ENCODE measurements around the gene RB1.

DNA sequence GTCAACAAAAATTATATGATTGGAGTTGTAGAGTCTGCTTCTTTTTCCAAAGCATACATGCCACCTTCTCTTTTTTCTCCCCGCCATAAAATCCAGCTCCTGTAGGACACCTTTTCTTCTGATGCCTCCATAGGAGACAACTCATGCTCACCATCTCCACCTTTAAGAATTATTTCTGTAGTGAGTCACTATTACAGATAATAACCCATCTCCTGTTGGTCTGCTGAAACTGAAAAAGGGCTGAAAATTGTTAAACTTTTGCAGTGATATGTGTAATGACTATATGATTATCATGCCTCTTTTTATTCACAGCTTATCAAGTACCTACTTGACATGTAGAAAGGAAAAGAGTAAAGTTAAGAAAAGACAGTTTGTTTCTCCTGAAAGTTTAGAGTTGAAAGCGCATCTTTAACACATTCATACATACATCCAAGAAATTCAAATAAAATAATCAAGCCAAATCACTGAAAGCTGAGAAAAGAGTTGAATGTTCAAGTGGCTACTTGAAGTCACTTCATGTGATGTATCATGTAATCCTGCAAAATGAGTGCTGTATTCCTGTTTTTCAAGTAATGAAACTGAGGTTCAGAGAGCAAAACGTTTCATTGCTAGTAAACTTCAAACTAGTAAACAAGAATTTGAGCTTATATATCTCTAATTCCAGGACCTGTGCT, 144.9 kb downstream of the RB1 start:
- TF ChIP-seq POLR2AphosphoS5 (IDR thresholded peaks at IDR 0.05; ENCODE audit: low read depth, low read length) (no peak), POLR2A (IDR thresholded peaks at IDR 0.05; ENCODE audit: low read depth, low read length) (no peak), TAF1 (IDR thresholded peaks at IDR 0.05; ENCODE audit: borderline replicate concordance, low read depth, low read length) (no peak)

Measured in GM12892 (cell line).